Neural crest cell (in vitro differentiated cells): Measurements from ENCODE around the gene MARCHF5. TPM values are rescaled to one million over a fixed set of nuclear protein-coding genes. Genes with fewer than 3 reads are reported as not detected.

Experiments
- DNase-seq: peaks from one replicate; pipeline ENCODE4 v3.0.0; 2021; ENCODE audit warnings: low read depth, mixed read lengths, low spot score
- H3K27ac Mint-ChIP-seq: one replicate; pipeline ENCODE4 v1.8.0; 2021; ENCODE audit warnings: mild to moderate bottlenecking, mixed read lengths; ENCODE audit not compliant: unreplicated experiment
- H3K27me3 Mint-ChIP-seq: 2 replicates; pipeline ENCODE4 v1.8.0; 2021; ENCODE audit warnings: low read depth, mild to moderate bottlenecking, mixed read lengths
- H3K36me3 Mint-ChIP-seq: 2 replicates; pipeline ENCODE4 v1.8.0; 2021; ENCODE audit warnings: low read depth, mild to moderate bottlenecking, mixed read lengths
- H3K4me1 Mint-ChIP-seq: 2 replicates; pipeline ENCODE4 v1.8.0; 2021; ENCODE audit warnings: mixed read lengths
- H3K4me3 Mint-ChIP-seq: one replicate; pipeline ENCODE4 v1.8.0; 2021; ENCODE audit warnings: mild to moderate bottlenecking, mixed read lengths
- H3K9me3 Mint-ChIP-seq: 2 replicates; pipeline ENCODE4 v1.8.0; 2021; ENCODE audit warnings: mixed read lengths
- CTCF ChIP-seq: fragments of 200-600 bp; sonication (generic); conservative IDR thresholded peaks from 2 replicates; pipeline ENCODE4 v1.5.0; 2021; ENCODE audit warnings: antibody characterized with exemption, mild to moderate bottlenecking
- total RNA-seq: library from RNA; stranded (reverse); gene quantifications from 2 replicates; pipeline ENCODE4 v1.2.1, GENCODE V29; 2021

MARCHF5 gene
- total RNA-seq, 1 donor from 2014 or later = 56.2 TPM

- peaks cover 33% of the 10 kb centered on the region for H3K4me1 Mint-ChIP-seq
- H3K36me3 Mint-ChIP-seq = peaks cover 1% of the 10 kb centered on the region
- TF ChIP-seq CTCF = no peak
- H3K27ac Mint-ChIP-seq = peak overlapping the region; percentile 62
- H3K4me3 Mint-ChIP-seq = peak overlapping the region; percentile 90
- H3K9me3 Mint-ChIP-seq = no peaks in the 10 kb centered on the region
- peaks cover 3% of the 10 kb centered on the region for H3K27me3 Mint-ChIP-seq
- no peak for DNase-seq
Observed at GRCh38 chr10:92291616-92291865, 574 bp downstream of the MARCHF5 start.

GRCh38 chr10:92291921-92292845, 1.2 kb downstream of the MARCHF5 start:
- Mint-ChIP-seq H3K27ac (peak overlapping the region; percentile 89), H3K4me3 (peak overlapping the region; percentile 90), H3K4me1 (peaks cover 36% of the 10 kb centered on the region), H3K27me3 (peaks cover 3% of the 10 kb centered on the region), H3K36me3 (peaks cover 4% of the 10 kb centered on the region), H3K9me3 (no peaks in the 10 kb centered on the region)
- peak; percentile 50 for TF ChIP-seq CTCF
- peak; percentile 19 for DNase-seq

- H3K27ac Mint-ChIP-seq = no peak overlapping the region
- no peaks in the 10 kb centered on the region for H3K9me3 Mint-ChIP-seq
Observed at GRCh38 chr10:92298487-92298886, 7.5 kb downstream of the MARCHF5 start.

GRCh38 chr10:92303096-92303495, 12.1 kb downstream of the MARCHF5 start:
- no peak overlapping the region for H3K27ac Mint-ChIP-seq
- H3K4me3 Mint-ChIP-seq = no peak overlapping the region
- no peak for DNase-seq
- peaks cover 24% of the 10 kb centered on the region for H3K4me1 Mint-ChIP-seq
- peaks cover 2% of the 10 kb centered on the region for H3K36me3 Mint-ChIP-seq
- no peak for TF ChIP-seq CTCF
- no peaks in the 10 kb centered on the region for H3K27me3 Mint-ChIP-seq
- no peaks in the 10 kb centered on the region for H3K9me3 Mint-ChIP-seq

More at GRCh38 chr10:92298487-92298886, 7.5 kb downstream of the MARCHF5 start:
- Mint-ChIP-seq H3K36me3 (peaks cover 6% of the 10 kb centered on the region), H3K4me3 (no peak overlapping the region), H3K27me3 (no peaks in the 10 kb centered on the region), H3K4me1 (peaks cover 33% of the 10 kb centered on the region)
- no peak for TF ChIP-seq CTCF
- no peak for DNase-seq

- DNase-seq = no peak
- no peaks in the 10 kb centered on the region for H3K27me3 Mint-ChIP-seq
- H3K4me3 Mint-ChIP-seq = no peak overlapping the region
- no peak overlapping the region for H3K27ac Mint-ChIP-seq
- no peaks in the 10 kb centered on the region for H3K36me3 Mint-ChIP-seq
- H3K4me1 Mint-ChIP-seq = peaks cover 19% of the 10 kb centered on the region
- no peaks in the 10 kb centered on the region for H3K9me3 Mint-ChIP-seq
- no peak for TF ChIP-seq CTCF
Observed at GRCh38 chr10:92304061-92304460, 13.1 kb downstream of the MARCHF5 start.
